ENCODE measurements around the gene MCRS1. TPM values are rescaled to one million over a fixed set of nuclear protein-coding genes. Genes with fewer than 3 reads are reported as not detected.

Gene MCRS1
- total RNA-seq, 1 experiment from 2014 or later, result 66.9 TPM

- no TSS peak for BruUV-seq (replicated peaks)
- intact Hi-C loops (cut with micrococcal nuclease; ENCODE audit: unreplicated experiment), result loop anchor here (1.0 kb wide), 1 partner anchor 223 kb away; no protein-coding TSS in a partner anchor
- POLR2A ChIA-PET (ENCODE audit: unreplicated experiment), result interaction anchor here (0.5 kb wide), 1 partner anchor 263 kb away, joined by 4 read pairs; no protein-coding TSS in a partner anchor
- Histone ChIP-seq H4K20me1 (ENCODE audit: insufficient read depth) (peaks cover 8% of the 10 kb centered on the region; the same call in 1 of the 2 replicates), H3K27ac (no peak overlapping the region), H3K36me3 (ENCODE audit: low read depth) (no peaks in the 10 kb centered on the region), H3K9me2 (ENCODE audit: insufficient read depth) (no peaks in the 10 kb centered on the region), H3K27me3 (ENCODE audit: insufficient read depth, low read depth) (no peaks in the 10 kb centered on the region), H3K9me3 (ENCODE audit: insufficient read depth, low read depth) (no peaks in the 10 kb centered on the region), H3K4me2 (no peak overlapping the region), H3K79me2 (ENCODE audit: low read depth) (0 out of 2 replicates have a peak, but pooled peaks cover 4% of the 10 kb centered on the region), H2AFZ (no peak overlapping the region), H3K4me1 (replicated peaks; ENCODE audit: insufficient read depth) (no peaks in the 10 kb centered on the region), H3K4me3 (no peak overlapping the region), H3F3A (ENCODE audit: insufficient read depth, low read depth) (peaks cover 5% of the 10 kb centered on the region; the same call in 1 of the 2 replicates)
- CTCF ChIA-PET, result interaction anchor here (0.6 to 3.4 kb wide), 6 partner anchors 25 to 281 kb away, joined by 3 to 29 read pairs (median 4); no protein-coding TSS in a partner anchor
- DNase-seq, result peak; percentile 65 to 66
- peak; percentile 83 for TF ChIP-seq CTCF (conservative IDR thresholded peaks at IDR 0.05)
- TF ChIP-seq EZH2 (IDR thresholded peaks at IDR 0.05; ENCODE audit: low read depth), result no peak
Measured at GRCh38 chr12:49580572-49581535, 12.9 kb upstream of the MCRS1 start.

GRCh38 chr12:49578471-49579112 is 10.7 kb upstream of the MCRS1 start:
- Histone ChIP-seq H3K4me2 (no peak overlapping the region), H3K79me2 (ENCODE audit: low read depth) (0 out of 2 replicates have a peak, but pooled peaks cover 4% of the 10 kb centered on the region), H3K4me1 (replicated peaks; ENCODE audit: insufficient read depth) (no peaks in the 10 kb centered on the region), H3K36me3 (ENCODE audit: low read depth) (0 out of 2 replicates have a peak, but pooled peaks cover 10% of the 10 kb centered on the region), H4K20me1 (ENCODE audit: insufficient read depth) (peaks cover 8% of the 10 kb centered on the region; the same call in 1 of the 2 replicates), H2AFZ (no peak overlapping the region), H3K4me3 (no peak overlapping the region), H3K27me3 (ENCODE audit: insufficient read depth, low read depth) (no peaks in the 10 kb centered on the region), H3F3A (ENCODE audit: insufficient read depth, low read depth) (peaks cover 5% of the 10 kb centered on the region; the same call in 1 of the 2 replicates), H3K9me2 (ENCODE audit: insufficient read depth) (no peaks in the 10 kb centered on the region), H3K27ac (no peak overlapping the region), H3K9me3 (ENCODE audit: insufficient read depth, low read depth) (no peaks in the 10 kb centered on the region)
- TF ChIP-seq CTCF (conservative IDR thresholded peaks at IDR 0.05) (no peak), EZH2 (IDR thresholded peaks at IDR 0.05; ENCODE audit: low read depth) (no peak)
- BruUV-seq (replicated peaks), result no TSS peak
- DNase-seq, result no peak
- POLR2A ChIA-PET (ENCODE audit: unreplicated experiment), result no interaction called here
- intact Hi-C loops (cut with micrococcal nuclease; ENCODE audit: unreplicated experiment), result no loop called here
- CTCF ChIA-PET, result interaction anchor here (3.4 kb wide), 1 partner anchor 220 kb away, joined by 29 read pairs; no protein-coding TSS in a partner anchor

- Histone ChIP-seq H3K9me2 (ENCODE audit: insufficient read depth) (no peaks in the 10 kb centered on the region), H3K4me2 (no peak overlapping the region), H3F3A (ENCODE audit: insufficient read depth, low read depth) (peaks cover 5% of the 10 kb centered on the region; the same call in 1 of the 2 replicates), H3K4me3 (no peak overlapping the region), H3K36me3 (ENCODE audit: low read depth) (0 out of 2 replicates have a peak, but pooled peaks cover 10% of the 10 kb centered on the region), H3K9me3 (ENCODE audit: insufficient read depth, low read depth) (no peaks in the 10 kb centered on the region), H3K79me2 (ENCODE audit: low read depth) (0 out of 2 replicates have a peak, but pooled peaks cover 4% of the 10 kb centered on the region), H4K20me1 (ENCODE audit: insufficient read depth) (peaks cover 8% of the 10 kb centered on the region; the same call in 1 of the 2 replicates), H3K27me3 (ENCODE audit: insufficient read depth, low read depth) (no peaks in the 10 kb centered on the region), H3K27ac (no peak overlapping the region), H2AFZ (no peak overlapping the region), H3K4me1 (replicated peaks; ENCODE audit: insufficient read depth) (no peaks in the 10 kb centered on the region)
- no TSS peak for BruUV-seq (replicated peaks)
- no peak for TF ChIP-seq EZH2 (IDR thresholded peaks at IDR 0.05; ENCODE audit: low read depth)
- TF ChIP-seq CTCF (conservative IDR thresholded peaks at IDR 0.05), result no peak
- ChIA-PET CTCF (no interaction called here), POLR2A (ENCODE audit: unreplicated experiment) (no interaction called here)
- DNase-seq, result no peak
- intact Hi-C loops (cut with micrococcal nuclease; ENCODE audit: unreplicated experiment), result no loop called here
Measured at GRCh38 chr12:49577589-49578315, 9.8 kb upstream of the MCRS1 start.

Measured in PC-9 (cell line).